CD4-positive, alpha-beta T cell (primary cell): ENCODE data around the gene GRIA4. TPM values are rescaled to one million over a fixed set of nuclear protein-coding genes. Genes with fewer than 3 reads are reported as not detected.

Experiments used
- ATAC-seq: fragments of 200-7000 bp; cut with Tn5 transposase; one replicate; pipeline ENCODE4 v1.10.0; 2022; ENCODE audit warnings: mild to moderate bottlenecking; ENCODE audit not compliant: poor library complexity
- CTCF ChIA-PET: fragments of 350-600 bp; sonication (Branson Sonifier 250); formaldehyde crosslinking; loops from one replicate; lab custom pipeline; 2021; ENCODE audit warnings: antibody characterized with exemption, inconsistent platforms; lab: Charles Lee
- POLR2A ChIA-PET: fragments of 350-600 bp; sonication (Branson Sonifier 250); formaldehyde crosslinking; loops from one replicate; lab custom pipeline; 2021; ENCODE audit warnings: antibody characterized with exemption, inconsistent platforms; lab: Charles Lee
- DNase-seq, 14 experiments: peaks; one replicate each; pipeline ENCODE4 v3.0.0-alpha.2; 2013 to 2020; ENCODE audit warnings: mixed read lengths in 2 of 14
- H3K27ac ChIP-seq, 2 donors: one replicate each; pipeline versions ENCODE4 v1.5.1 to v1.7.0; 2013; ENCODE audit warnings: low read length in 2 of 2, low read depth in 1 of 2, mild to moderate bottlenecking in 1 of 2
- H3K27me3 ChIP-seq, 2 experiments: 1 replicate in 1 of 2; 2 replicates in 1 of 2; pipeline versions ENCODE4 v1.6.1 to v1.7.0; 2013; ENCODE audit warnings: low read length in 2 of 2, control low read depth in 1 of 2, mild to moderate bottlenecking in 1 of 2, moderate library complexity in 1 of 2; ENCODE audit not compliant: insufficient read depth in 2 of 2, control insufficient read depth in 1 of 2
- H3K36me3 ChIP-seq: one replicate; pipeline ENCODE4 v1.6.1; 2013; ENCODE audit warnings: low read length, control low read depth; ENCODE audit not compliant: insufficient read depth
- H3K4me1 ChIP-seq: one replicate; pipeline ENCODE4 v1.6.1; 2013; ENCODE audit warnings: low read length, control low read depth; ENCODE audit not compliant: insufficient read depth
- H3K4me3 ChIP-seq: one replicate; pipeline ENCODE4 v1.5.1; 2013; ENCODE audit warnings: mild to moderate bottlenecking, low read length, moderate library complexity
- H3K9me3 ChIP-seq, 2 experiments: 1 replicate in 1 of 2; 2 replicates in 1 of 2; pipeline versions ENCODE4 v1.6.1 to v1.7.0; 2013; ENCODE audit warnings: low read length in 2 of 2, mild to moderate bottlenecking in 2 of 2, control low read depth in 1 of 2, moderate library complexity in 1 of 2; ENCODE audit not compliant: control insufficient read depth in 1 of 2, insufficient read depth in 1 of 2
- H3K27ac Mint-ChIP-seq: one replicate; pipeline ENCODE4 v1.8.0; 2020; ENCODE audit warnings: mixed read lengths
- H3K27me3 Mint-ChIP-seq: one replicate; pipeline ENCODE4 v1.8.0; 2021; ENCODE audit warnings: mixed read lengths
- H3K36me3 Mint-ChIP-seq: one replicate; pipeline ENCODE4 v1.8.0; 2021; ENCODE audit warnings: low read depth, mixed read lengths
- H3K4me1 Mint-ChIP-seq: one replicate; pipeline ENCODE4 v1.8.0; 2021; ENCODE audit warnings: low read depth, mixed read lengths
- H3K4me3 Mint-ChIP-seq: one replicate; pipeline ENCODE4 v1.8.0; 2020; ENCODE audit warnings: mild to moderate bottlenecking, mixed read lengths
- H3K9me3 Mint-ChIP-seq: one replicate; pipeline ENCODE4 v1.8.0; 2020; ENCODE audit warnings: mixed read lengths
- intact Hi-C, 2 experiments: fragments of 100-400 bp; cut with DNase I in 1 of 2; cut with micrococcal nuclease in 1 of 2; formaldehyde crosslinking; loops; one replicate each; pipeline versions ENCODE4 v1.15.1 to v1.9.0; 2023 to 2025; cut with DNase I, micrococcal nuclease
- total RNA-seq, 174 experiments: library from RNA in 2 of 174; stranded (reverse) in 2 of 174; gene quantifications; one replicate each; pipeline ENCODE4 v1.2.3 and lab custom pipeline; 2021 to 2026
- TF ChIP-seq, protein P1 (sequence below): fragments of 200-600 bp; IDR thresholded peaks from one replicate; pipeline ENCODE4 v1.8.0; 2022; ENCODE audit warnings: antibody characterized with exemption, mild to moderate bottlenecking

The GRIA4 gene
- total RNA-seq, 2 experiments from 2014 or later = not detected

DNA sequence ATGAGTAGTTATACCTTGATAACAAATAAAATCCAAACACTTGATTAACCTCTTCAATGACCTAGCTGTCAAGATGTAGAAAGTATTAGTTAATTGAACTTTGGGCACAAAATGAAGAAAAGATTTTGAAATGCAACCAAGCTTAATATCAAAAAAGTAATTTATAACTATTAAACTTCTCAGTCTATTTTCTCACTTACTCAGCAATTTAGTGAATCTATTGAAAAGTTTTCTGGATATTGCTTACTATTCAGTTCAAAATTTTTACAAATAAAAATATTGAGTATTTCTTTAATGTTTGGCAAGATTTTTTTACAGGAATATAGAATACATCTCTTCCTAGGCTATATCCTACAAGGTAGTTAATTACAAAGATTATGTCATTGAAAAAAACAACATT is 192.5 kb downstream of the GRIA4 start:
- Mint-ChIP-seq H3K36me3 (no peaks in the 10 kb centered on the region), H3K4me1 (no peaks in the 10 kb centered on the region), H3K27me3 (no peaks in the 10 kb centered on the region), H3K9me3 (no peaks in the 10 kb centered on the region), H3K27ac (no peak overlapping the region), H3K4me3 (no peak overlapping the region)
- ATAC-seq (no peak), DNase-seq (no peak)
- H3K4me3 ChIP-seq = no peak overlapping the region
- H3K4me1 ChIP-seq = no peaks in the 10 kb centered on the region
- ChIA-PET CTCF (no interaction called here), POLR2A (no interaction called here)
- H3K27ac ChIP-seq = no peak overlapping the region
- TF ChIP-seq, protein P1, sequence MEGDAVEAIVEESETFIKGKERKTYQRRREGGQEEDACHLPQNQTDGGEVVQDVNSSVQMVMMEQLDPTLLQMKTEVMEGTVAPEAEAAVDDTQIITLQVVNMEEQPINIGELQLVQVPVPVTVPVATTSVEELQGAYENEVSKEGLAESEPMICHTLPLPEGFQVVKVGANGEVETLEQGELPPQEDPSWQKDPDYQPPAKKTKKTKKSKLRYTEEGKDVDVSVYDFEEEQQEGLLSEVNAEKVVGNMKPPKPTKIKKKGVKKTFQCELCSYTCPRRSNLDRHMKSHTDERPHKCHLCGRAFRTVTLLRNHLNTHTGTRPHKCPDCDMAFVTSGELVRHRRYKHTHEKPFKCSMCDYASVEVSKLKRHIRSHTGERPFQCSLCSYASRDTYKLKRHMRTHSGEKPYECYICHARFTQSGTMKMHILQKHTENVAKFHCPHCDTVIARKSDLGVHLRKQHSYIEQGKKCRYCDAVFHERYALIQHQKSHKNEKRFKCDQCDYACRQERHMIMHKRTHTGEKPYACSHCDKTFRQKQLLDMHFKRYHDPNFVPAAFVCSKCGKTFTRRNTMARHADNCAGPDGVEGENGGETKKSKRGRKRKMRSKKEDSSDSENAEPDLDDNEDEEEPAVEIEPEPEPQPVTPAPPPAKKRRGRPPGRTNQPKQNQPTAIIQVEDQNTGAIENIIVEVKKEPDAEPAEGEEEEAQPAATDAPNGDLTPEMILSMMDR = no peak
- H3K9me3 ChIP-seq = no peaks in the 10 kb centered on the region
- no peaks in the 10 kb centered on the region for H3K27me3 ChIP-seq
- intact Hi-C loops = no loop called here
- H3K36me3 ChIP-seq = no peaks in the 10 kb centered on the region

DNA sequence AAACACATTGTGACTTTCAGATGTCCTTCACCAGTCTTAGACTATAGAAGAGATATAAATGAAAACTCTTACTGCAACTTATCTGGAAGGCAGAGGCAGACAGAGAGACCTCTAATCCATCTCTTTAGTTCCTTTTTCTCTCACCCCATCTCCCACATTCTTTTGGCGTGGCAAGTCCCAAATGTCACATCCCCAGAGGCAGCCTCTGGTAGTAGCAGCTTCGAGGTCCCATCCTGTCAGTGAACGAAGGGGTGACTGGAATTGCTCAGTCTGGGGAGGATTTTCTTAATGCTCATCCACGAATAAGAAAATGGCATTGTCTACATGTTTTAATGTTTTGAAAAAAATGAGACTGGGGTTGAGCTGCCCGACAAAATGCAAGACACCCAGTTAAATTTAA is 201.4 kb downstream of the GRIA4 start:
- no peak for DNase-seq
- H3K4me3 ChIP-seq = no peak overlapping the region
- no peak overlapping the region for H3K27ac Mint-ChIP-seq
- no peak overlapping the region for H3K27ac ChIP-seq
- TF ChIP-seq, protein P1 = no peak
- H3K27me3 ChIP-seq = no peaks in the 10 kb centered on the region
- ChIA-PET CTCF (no interaction called here), POLR2A (no interaction called here)
- no peaks in the 10 kb centered on the region for H3K36me3 Mint-ChIP-seq
- intact Hi-C loops = no loop called here
- no peaks in the 10 kb centered on the region for H3K4me1 ChIP-seq
- no peak overlapping the region for H3K4me3 Mint-ChIP-seq
- no peaks in the 10 kb centered on the region for H3K36me3 ChIP-seq
- no peaks in the 10 kb centered on the region for H3K4me1 Mint-ChIP-seq
- no peaks in the 10 kb centered on the region for H3K27me3 Mint-ChIP-seq
- no peaks in the 10 kb centered on the region for H3K9me3 Mint-ChIP-seq
- no peaks in the 10 kb centered on the region for H3K9me3 ChIP-seq
- no peak for ATAC-seq

DNA sequence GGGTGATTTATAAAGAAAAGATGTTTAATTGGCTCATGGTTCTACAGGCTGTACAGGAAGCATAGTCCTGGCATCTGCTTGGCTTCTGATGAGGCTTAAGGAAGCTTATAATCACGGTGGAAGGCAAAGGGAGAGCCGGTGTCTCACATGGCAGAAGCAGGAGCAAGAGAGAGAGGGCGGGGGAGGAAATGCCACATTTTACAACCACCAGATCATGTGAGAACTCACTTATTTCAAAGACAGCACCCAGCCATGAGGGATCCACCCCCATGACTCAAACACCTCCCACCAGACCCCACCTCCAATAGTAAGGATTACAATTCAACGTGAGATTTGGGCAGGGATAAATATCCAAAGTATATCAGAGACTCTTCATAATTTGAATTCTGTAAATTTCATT is 211.5 kb downstream of the GRIA4 start:
- H3K27ac ChIP-seq = no peak overlapping the region
- Mint-ChIP-seq H3K9me3 (no peaks in the 10 kb centered on the region), H3K36me3 (no peaks in the 10 kb centered on the region), H3K27ac (no peak overlapping the region), H3K4me1 (no peaks in the 10 kb centered on the region), H3K27me3 (peaks cover 6% of the 10 kb centered on the region), H3K4me3 (no peak overlapping the region)
- intact Hi-C loops = no loop called here
- H3K4me1 ChIP-seq = no peaks in the 10 kb centered on the region
- TF ChIP-seq, protein P1 = no peak
- ATAC-seq (no peak), DNase-seq (no peak)
- no peaks in the 10 kb centered on the region for H3K9me3 ChIP-seq
- POLR2A ChIA-PET = no interaction called here
- CTCF ChIA-PET = no interaction called here
- no peaks in the 10 kb centered on the region for H3K27me3 ChIP-seq
- no peaks in the 10 kb centered on the region for H3K36me3 ChIP-seq
- no peak overlapping the region for H3K4me3 ChIP-seq
